Tongue (tissue), 2 donors: ENCODE measurements around the gene FGF19. TPM values are rescaled to one million over a fixed set of nuclear protein-coding genes. Genes with fewer than 3 reads are reported as not detected.

ENCODE experiments used
- DNase-seq: peaks from one replicate; pipeline ENCODE4 v3.0.0-alpha.2; 2015
- total RNA-seq: library from RNA; depleted of rRNA; stranded (reverse); fragments of >200 nt; gene quantifications from one replicate; pipeline ENCODE4 v1.2.3, GENCODE V29; 2014

The FGF19 gene, protein sequence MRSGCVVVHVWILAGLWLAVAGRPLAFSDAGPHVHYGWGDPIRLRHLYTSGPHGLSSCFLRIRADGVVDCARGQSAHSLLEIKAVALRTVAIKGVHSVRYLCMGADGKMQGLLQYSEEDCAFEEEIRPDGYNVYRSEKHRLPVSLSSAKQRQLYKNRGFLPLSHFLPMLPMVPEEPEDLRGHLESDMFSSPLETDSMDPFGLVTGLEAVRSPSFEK
- 1.8 TPM for total RNA-seq

DNA sequence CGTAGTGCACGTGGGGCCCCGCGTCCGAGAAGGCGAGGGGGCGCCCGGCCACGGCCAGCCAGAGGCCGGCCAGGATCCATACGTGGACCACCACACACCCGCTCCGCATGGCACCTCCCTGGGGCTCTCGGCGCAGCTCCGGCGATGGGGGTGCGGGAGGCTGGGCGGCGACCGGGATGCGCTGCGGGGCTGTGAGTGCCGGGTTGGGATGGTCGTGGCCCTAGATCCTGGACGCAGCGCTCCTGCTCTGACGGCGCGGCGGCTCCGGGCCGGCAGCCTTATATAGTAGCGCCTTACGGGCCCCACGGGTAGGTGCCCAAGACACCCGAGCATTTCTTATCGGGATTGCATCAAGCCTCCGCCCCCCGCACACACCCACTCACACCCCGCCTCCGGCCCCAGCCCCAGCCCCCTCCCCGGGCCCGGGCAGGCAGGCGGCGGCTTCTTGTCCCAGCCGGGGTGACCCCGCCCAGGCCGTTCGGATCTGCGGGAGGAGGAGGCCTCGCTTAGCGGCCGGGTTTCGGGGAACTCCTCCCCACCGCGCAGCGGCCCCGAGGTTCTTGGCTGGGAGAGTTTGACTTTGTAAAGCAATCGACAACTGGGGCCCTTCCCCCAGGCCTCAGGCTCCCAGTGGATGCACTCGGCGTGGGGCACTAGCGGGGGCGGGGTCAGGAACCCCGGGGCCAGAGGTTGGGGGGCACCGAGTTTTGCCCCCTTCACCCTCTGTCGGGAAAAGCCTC lies at the start of gene FGF19:
Gene FGF19 (minus strand): TSS at position 255 of the 740 bp plus-strand sequence. CDS start 146 bp downstream, at position 109.
- DNase-seq, result no peak

DNA sequence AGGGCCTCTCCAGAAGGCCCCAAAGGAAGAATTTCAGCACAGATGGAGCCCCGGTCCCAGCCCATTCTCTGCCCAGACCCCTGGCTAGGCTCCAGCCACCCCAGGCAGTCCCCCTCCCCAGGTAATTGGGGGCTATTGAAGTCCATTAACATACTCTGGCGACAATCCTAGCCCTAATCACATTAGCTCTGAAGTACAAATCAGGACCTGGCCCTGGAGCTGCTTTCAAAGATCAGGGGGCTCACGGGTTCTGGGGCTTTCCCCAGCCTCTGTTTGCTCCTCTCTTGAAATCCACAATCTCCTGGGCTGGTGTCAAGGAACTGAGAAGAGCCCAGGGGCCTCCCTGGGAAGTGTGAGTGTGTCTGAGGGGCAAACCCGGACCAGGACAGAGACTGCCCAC lies 49.1 kb upstream of the FGF19 start:
- no peak for DNase-seq

DNA sequence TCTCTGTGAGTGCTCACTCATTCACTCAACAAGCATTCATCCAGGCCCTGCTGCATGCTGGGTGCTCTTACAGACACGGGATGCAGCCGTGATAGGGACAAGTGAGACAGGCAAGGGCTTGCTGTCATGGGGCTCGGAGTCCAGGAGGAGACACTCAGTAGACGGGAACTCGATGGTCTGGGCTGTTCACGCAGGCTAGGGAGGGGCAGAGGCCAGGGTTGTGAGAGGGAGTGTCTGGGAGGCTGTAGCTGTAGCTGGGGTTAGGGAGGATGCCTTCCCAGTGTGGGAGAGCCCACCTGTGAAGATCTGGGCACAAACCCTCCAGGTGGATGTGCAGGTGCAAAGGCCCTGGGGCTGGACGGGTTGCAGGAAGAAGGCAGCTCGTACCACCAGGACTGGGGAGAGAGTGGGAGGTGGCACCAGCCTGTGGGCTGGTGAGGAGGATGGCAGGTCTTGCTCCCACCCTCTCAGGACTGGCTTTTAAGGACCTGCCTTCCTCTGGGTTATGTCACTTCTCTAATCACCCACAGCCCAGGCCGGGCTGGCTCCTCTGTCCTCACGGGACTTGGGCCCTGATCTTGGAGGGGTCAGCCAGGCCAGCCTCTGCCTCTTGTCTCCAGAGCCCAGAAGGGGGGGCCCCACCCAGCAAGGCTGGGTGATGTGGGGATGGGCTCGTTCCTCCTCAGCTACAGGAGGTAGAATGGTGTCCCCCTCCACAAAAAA lies 47.2 kb upstream of the FGF19 start:
- no peak for DNase-seq

DNA sequence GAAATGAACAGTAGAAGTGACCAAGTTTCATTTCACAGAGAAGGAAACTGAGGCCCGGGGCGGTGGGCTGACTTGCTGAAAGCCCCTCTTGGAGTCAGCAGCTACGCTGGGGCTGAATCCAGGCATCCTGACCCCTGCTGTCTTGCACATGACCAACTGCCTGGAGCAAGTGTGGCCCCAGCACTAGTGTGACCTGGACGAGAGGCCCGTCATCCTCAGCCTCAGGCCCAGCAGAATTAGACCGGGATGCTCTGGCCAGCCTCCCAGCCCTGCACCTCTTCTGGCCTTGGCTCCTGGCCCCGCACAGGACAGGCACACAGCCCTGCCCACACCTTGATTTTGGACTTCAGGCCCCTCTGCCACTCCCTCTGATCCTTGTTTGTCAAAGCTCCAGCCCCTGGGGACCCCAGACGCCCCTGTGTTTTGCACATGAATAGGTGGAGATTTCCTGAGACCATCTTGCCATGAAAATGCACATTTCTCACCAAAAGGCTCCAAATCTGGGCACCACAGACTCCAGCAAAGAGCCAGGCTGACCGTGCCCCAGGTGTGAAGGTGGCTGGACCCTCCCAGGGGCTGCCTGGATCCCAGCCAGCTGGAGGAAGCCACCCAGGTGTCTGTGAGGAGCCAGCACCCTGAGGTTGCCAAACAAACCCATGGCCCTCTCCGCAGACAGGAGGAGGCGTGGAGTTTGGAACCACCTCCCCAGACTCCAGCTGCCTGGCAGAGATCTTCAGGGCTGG lies 46.5 kb upstream of the FGF19 start:
- no peak for DNase-seq

DNA sequence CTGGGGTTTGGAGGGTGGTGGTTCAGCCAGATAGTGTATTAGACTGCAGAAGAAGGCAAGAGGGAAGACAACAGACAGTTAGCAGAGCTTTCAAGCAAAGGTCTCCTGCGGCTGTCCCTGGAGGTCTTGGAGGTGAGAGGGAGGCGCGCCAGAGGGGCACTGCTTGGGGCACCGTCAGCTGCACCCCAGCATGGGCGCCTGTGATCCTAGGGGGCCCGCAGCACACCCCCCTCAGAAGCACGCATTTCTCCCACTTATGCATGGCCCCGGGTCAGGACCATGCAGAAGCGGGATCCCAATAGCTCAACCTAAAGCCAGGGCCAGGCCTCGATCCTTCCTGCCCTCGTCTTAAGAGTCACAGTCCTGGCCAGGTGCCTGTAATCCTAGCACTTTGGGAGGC lies 44.8 kb upstream of the FGF19 start:
- no peak for DNase-seq

DNA sequence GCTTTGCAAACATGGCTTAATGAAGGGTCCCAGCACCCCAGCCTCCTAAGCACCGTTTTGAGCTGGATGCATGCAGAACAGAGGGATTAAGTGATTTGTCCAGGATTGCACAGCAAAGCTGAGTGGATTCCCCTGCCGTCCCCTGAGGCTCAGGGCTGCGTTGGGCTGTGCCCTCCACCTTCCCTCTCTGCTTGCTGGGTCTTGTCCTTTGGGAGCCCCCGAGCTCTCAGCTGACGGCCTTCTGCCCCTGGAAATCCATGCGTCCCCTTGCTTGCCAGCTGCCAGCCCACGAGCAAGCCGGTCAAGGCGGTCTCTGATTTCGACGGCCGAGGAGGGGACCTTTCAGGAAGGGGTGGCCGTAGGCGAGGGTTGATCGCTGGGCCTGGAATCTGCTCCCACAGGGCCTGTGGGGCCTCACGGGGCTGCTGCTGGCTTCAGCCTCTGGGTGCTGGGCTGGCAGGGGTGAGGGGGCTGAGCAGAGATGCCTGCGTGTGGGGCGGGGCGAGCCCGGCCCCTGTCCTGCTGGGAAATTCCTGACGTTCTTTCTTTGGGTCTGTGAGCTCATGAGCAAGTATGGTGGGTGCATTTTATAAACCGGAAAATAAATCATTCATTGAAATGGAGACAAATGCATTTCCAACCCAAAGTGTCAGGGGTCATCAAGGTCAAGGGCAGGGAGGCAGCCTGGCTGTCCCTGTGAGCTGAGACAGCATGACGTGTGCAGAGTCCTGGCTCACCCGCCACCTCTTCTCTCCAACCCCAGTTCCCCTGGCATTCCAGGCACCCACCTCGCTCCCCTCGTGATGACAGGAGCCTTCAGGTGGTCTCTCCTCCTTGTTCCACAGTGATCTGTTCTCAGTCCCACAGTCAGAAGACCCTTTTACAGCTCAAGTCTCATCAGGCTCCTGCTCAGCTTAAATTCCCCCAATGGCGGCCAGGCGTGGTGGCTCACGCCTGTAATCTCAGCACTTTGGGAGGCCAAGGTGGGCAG lies 43.2 kb upstream of the FGF19 start:
- peak; percentile 10 for DNase-seq

DNA sequence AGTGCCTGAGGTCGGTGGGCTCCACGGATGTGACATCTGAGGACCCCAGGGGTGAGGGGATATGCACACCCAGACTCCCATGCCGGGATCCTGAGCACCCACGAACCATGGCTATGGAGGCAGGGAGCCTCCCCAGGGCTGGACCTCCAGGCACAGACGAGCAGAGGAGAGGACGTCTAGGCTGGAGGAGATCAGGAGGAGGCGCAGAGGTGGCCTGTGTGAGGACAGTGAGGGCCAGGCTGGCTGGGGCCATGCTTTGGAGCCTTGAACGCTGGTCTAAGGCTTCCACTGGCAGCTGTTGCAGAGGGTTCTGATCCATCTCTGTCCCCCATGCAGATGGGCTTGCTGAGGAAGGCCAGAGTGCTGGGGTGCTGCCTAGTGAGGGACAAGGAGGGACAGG lies 42.3 kb upstream of the FGF19 start:
- no peak for DNase-seq

DNA sequence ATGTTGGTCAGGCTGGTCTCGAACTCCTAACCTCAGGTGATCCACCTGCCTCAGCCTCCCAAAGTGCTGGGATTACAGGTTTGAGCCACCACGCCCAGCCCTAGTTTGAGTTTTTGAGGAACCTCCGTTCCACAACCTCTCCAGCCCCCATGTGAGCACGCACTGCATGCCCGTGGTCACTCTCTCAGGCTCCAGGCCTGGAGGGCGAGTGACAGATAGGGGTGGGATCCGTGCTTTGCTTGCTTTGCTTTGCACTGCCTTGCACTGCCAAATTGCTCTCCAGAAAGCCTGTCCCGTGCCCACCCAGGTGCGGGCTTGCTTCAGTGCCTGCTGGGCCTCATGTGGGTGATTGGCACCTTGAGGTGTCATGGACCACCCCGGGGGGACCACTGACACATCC lies 41.4 kb upstream of the FGF19 start:
- DNase-seq, result no peak

DNA sequence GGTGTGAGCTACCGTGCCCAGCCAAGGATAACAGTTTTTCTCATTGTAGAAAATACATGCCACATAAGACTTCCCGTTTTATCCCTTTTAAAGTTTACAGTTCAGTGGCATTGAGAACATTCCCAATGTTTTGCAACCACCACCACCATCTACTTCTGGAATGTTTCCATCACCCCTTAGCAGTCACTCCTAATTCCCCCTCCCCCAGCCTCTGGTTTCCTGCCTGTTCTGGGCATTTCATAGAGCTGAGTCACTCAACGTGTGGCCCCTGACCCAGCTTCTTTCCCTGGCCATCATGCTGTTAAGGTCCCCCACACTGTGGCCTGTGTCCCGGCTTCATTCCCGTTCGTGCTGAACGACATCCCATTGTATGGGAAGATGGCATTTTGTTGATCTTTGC lies 40.6 kb upstream of the FGF19 start:
- no peak for DNase-seq

DNA sequence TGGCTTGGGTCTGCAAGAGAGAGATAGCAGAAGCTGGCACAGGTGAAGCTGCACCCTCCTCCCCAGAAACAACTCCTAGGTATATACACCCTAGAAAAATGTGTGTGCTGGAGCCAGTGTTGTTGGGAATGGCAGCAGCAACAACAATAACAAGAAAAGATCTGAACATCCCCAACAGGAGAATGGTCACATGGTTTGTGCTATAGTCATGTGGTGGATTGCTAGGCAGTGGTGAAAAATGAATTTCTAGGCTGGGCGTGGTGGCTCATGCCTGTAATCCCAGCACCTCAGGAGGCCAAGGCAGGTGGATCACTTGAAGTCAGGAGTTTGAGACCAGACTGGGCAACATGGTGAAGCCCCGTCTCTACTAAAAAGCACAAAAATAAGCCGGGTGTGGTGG lies 31.0 kb upstream of the FGF19 start:
- no peak for DNase-seq

DNA sequence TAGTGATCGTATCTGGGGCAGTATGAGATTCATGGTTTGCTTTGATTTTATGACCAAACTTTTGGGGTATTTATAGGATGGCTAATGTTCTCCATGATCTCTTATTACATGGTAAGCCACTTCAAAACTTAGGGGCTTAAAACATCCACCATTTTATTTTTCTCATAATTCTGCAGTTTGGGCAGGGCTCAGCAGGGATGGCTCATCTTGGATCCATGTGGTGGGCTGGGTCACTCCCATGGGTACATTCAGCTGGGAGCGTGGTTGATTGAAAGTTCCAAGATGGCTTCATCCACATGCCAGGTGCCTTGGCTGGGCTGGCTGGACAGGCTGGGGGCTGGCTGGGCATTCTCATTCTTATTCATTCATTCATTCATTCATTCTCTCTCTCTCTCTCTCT lies 30.5 kb upstream of the FGF19 start:
- DNase-seq, result no peak

DNA sequence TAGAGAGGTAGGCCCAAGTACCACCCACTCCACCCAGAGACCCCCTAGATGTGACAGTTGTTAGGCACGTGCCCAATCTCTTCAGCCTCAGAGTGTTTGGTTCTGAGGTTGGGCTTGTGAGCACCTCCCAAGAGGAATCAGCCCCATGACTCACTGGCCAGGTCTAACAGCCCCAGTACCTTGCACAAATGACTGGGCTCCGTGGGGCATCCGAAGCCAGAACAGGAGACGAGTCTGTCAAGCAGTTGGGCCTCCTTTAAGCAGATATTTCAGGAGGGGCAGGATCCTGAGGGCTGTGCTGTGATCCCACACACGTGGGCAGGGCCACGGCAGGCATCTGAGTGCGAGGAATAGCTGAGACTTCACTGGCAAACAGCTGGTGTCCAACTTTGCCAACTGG lies 29.1 kb upstream of the FGF19 start:
- no peak for DNase-seq

DNA sequence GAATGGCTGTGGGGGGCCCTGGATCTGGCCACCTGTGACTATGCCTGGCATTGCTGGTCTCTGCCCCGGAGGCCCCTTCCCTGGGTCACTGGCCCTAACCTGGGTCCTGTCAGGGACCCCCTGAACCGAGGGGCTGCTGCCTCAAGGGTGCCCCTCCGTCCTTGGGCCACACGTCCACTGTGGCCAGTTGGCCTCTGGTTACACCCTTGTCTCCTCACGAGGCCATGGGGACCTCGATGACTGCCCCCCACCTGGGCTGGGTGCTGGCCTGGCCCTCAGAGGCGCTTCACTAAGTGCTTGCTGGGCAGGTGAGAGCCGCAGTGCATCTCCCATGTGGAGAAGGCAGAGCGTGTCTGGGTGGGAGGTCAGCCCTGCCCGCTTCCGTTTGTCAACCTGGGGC lies 27.3 kb upstream of the FGF19 start:
- no peak for DNase-seq

DNA sequence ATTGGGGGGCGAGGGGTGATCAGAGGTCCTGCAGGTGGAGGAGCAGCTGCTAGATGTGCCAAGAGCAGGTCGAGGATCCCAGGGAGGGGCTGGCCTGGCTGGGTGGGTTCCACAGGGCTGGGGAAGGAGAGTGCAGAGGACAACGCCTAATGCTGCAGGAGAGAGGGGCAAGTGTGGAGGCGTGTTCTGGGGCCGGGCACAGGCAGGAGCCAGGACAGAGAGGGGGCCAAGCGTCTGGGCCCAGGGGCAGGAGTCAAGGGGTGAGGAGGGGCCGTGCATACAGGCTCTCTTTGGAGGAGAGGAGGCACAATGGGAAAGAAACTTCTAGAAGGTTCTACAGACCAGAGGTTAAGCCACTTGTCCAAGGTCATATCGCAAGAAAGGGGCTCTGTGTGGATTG lies 26.7 kb upstream of the FGF19 start:
- no peak for DNase-seq

DNA sequence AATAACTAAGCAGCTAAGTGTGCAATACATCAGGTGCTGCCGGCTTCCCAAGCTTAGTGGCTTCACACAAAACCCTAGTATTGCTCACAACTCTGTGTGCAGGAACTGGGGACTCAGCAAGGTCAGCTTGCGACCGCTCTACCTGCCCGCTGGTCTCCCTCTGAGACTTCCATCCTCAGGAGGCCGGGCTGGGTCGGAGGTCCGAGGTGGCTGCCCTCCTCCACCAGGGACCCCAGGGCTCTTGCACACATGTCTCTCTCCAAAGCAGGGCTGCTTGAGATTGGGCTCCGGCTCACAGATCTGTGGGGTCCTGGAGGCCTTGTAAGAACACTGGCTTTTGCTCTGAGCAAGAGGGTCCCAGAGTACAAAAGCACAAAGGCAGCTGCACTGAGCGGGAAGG lies 25.4 kb upstream of the FGF19 start:
- DNase-seq, result no peak

DNA sequence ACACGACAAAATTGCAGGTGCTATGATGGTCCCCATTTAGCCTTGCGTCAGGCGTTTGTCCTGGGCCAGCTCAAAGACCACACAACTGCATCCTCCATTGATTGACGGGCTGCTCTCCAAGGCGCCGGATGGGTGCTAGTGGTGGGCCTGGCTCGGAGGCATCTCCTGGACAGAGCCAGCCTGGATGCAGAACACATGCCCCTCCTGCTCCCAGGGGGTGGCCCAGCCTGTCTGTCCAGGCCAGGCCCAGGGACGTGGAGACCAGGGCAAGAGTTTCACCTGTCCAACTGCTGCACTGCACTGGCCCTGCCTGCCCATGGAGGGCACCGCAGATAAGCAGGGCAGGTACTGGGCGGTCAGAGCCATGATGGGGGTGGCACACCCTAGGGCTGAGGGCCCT lies 23.4 kb upstream of the FGF19 start:
- no peak for DNase-seq

DNA sequence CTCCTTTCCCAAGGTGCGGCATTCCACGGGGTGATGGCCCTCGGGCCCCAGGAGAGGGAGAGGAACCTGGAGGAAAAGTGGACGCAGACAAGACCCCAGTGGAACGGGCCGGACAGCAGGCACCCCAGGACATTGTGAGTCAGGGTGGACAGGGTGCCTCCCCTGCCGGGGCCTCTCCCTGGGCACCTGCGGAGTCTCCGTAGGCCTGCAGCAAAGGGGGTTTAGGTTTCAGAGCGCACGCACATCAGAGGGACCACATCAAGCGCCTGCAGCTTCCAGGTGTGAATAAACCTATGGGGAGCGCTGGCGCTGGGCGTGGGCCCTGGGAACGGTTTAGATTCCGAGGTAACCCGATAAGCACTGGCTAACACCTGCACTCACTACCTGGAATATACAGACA lies 22.7 kb upstream of the FGF19 start:
- no peak for DNase-seq

DNA sequence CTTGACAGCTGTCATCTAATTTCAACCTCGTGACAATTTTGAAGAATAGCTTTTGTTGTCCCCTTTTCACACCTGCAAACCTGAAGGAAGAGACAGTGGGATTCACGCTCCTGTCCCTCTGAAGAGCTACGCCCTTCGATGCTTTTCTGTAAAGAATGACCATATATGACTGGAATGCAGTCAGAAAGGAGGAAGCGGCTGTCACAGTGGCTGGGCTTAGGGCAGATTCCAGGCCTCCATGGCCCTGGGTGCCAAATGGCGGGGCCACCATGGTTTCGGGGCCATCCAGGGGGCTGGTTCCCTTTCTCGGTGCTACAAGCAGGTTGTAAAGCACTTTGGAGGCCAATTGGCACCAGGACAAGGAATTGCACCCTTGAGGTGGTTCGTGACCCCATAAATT lies 22.2 kb upstream of the FGF19 start:
- DNase-seq, result no peak

DNA sequence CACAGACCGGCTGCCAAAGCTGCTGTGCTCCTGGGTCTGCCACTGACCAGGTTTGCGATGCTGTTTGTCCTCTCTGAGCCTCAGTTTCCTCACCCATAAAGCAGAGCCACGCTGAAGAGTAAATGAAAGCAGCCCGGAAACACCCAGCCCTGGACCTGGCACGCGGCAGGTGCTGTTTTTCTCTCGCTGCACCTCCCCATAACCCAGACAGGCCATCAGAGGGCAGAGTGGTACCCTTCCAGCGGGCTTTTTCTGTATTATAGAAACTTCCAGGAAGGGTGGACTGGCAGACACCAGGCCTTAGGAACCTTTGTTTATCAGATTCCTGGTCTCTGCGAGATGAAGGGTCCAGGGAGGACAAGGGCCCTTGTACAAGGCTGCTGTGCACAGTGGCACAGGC lies 17.9 kb upstream of the FGF19 start:
- no peak for DNase-seq

DNA sequence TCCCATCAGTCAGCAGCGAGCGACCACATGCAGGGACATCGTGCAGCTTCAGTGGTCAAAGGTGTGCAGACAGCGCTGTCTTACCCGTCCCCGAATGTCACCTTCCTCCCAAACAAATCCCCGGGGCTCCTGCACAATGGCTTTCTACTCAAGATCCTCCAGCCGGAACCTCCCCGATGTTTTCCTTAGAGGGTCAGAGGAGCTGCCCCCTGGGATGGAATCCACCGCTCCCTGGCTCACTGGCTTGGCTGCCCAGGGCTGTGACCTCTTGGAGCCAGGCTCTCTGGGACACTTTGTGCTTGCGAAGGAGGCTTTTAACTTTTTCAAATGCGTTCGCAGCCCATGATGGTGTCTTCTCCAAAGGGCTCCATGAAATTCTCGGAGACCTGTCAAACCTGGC lies 17.3 kb upstream of the FGF19 start:
- no peak for DNase-seq

DNA sequence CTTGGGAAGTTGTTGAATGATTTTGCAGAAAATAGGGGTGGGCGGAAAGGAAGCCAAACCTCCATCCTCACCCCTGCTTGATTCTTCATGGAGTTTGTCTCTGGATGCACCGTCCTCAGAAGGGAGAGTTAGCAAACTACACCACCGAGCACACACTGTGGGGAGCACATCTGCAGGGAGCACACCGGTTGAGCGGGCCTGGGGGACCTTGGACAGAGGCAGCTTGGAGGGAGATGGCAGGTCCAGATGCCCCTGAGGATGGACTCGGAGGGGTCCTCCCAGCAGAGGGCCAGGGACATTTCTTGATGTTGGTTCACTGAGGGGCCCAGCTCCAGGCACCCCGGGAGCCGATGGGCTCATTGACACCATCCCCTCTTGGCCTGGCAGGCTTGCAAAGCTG lies 15.1 kb upstream of the FGF19 start:
- DNase-seq, result no peak

DNA sequence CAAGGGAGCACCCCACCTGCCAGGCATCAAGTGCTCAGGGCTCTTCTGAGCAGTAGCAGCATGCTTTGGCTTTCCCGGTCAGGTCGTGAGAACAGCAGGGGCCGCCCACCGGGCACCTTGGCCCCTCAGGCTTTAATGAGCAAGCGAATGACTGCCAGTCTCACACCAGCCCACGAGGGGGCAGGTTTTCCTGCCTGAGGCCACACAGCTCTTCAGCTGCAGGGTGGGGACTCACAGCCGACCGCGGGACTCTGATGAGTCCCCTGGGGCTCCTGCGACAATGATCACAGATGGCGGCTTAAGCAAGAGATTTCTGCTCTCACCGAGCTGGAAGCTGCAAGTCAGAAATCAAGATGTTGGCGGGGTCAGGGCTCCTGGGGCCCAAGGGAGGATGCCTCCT lies 14.3 kb upstream of the FGF19 start:
- DNase-seq, result peak; percentile 63
